Smooth muscle cell (in vitro differentiated cells): ENCODE results near the gene DERL2. TPM values are rescaled to one million over a fixed set of nuclear protein-coding genes. Genes with fewer than 3 reads are reported as not detected.

Experiments
- DNase-seq: peaks from one replicate; lab custom pipeline; 2025; ENCODE audit not compliant: unreplicated experiment; lab: John Stamatoyannopoulos, UW
- H2AFZ ChIP-seq: fragments of 200-600 bp; sonication (generic); 2 replicates; pipeline ENCODE4 v1.6.0; 2016; ENCODE audit warnings: antibody characterized with exemption, low read depth, mild to moderate bottlenecking
- H3F3A ChIP-seq: fragments of 200-600 bp; sonication (generic); 2 replicates; pipeline ENCODE4 v1.6.0; 2017; ENCODE audit warnings: antibody characterized with exemption, low read depth
- H3K27ac ChIP-seq: fragments of 200-600 bp; sonication (generic); 2 replicates; pipeline ENCODE4 v1.5.1; 2016; ENCODE audit warnings: low read depth, mild to moderate bottlenecking
- H3K27me3 ChIP-seq: fragments of 200-600 bp; sonication (generic); 2 replicates; pipeline ENCODE4 v1.6.1; 2016; ENCODE audit warnings: low read depth, mild to moderate bottlenecking
- H3K36me3 ChIP-seq: fragments of 200-600 bp; sonication (generic); 2 replicates; pipeline ENCODE4 v1.5.1; 2016; ENCODE audit warnings: low read depth
- H3K4me1 ChIP-seq: fragments of 200-600 bp; sonication (generic); 2 replicates; pipeline ENCODE4 v1.5.1; 2016; ENCODE audit warnings: low read depth
- H3K4me2 ChIP-seq: fragments of 200-600 bp; sonication (generic); 2 replicates; pipeline ENCODE4 v1.6.0; 2016; ENCODE audit warnings: mild to moderate bottlenecking
- H3K4me3 ChIP-seq: fragments of 200-600 bp; sonication (generic); 2 replicates; pipeline ENCODE4 v1.5.1; 2016; ENCODE audit warnings: mild to moderate bottlenecking
- H3K79me2 ChIP-seq: fragments of 200-600 bp; sonication (generic); 2 replicates; pipeline ENCODE4 v1.6.0; 2016; ENCODE audit warnings: low read depth, mild to moderate bottlenecking
- H3K9ac ChIP-seq: fragments of 200-600 bp; sonication (generic); 2 replicates; pipeline ENCODE4 v1.6.0; 2016; ENCODE audit warnings: low read depth
- H3K9me3 ChIP-seq: fragments of 200-600 bp; sonication (generic); replicated peaks from 2 replicates; pipeline ENCODE4 v1.5.1; 2016; ENCODE audit warnings: low read depth
- H4K20me1 ChIP-seq: fragments of 200-600 bp; sonication (generic); 2 replicates; pipeline ENCODE4 v1.6.0; 2016; ENCODE audit warnings: low read depth
- WGBS: methylation state at CpG from one replicate; pipeline ENCODE4 v1.1.7; 2016; ENCODE audit warnings: low lambda C conversion rate; 5-methylcytosine and 5-hydroxymethylcytosine counted together
- polyA plus RNA-seq: library from polyadenylated mRNA; unstranded; fragments of >200 nt; fragmentation: Nextera tagmentation; extraction: Ambion mirVana; gene quantifications from 2 replicates; pipeline ENCODE4 v1.2.1, GENCODE V29; 2016
- total RNA-seq: library from RNA; depleted of rRNA; stranded (reverse); fragments of >200 nt; gene quantifications from 2 replicates; pipeline ENCODE4 v1.2.3, GENCODE V29; 2014
- TF ChIP-seq, protein P1 (sequence below): fragments of 200-600 bp; sonication (generic); IDR thresholded peaks from 2 replicates; pipeline ENCODE4 v1.5.1; 2017; ENCODE audit warnings: borderline replicate concordance, mild to moderate bottlenecking, antibody characterized with exemption; ENCODE audit not compliant: insufficient read depth, poor library complexity, severe bottlenecking

The DERL2 gene
- total and polyA plus RNA-seq, 2 experiments from 2014 or later: 81.3 to 152 TPM

DNA sequence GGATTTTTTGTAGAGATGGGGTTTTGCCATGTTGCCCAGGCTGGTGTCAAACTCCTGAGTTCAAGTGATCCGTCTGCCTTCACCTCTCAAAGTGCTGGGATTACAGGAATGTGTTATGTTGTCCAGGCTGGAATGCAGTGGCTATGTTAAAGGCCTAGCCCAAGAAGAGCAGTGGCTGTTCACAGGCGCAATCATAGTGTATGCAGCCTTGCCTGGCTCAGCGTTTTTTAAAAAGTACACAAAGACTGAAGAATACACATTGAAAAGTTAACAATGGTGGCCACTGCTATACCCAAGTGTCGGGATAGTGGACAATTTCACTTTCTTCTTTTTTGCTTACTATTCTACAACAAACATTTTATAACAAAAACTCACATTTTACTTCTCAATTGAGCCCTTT is 7.0 kb downstream of the DERL2 start:
- Histone ChIP-seq H3K27me3 (no peaks in the 10 kb centered on the region), H3K4me3 (no peak overlapping the region), H3K4me2 (no peak overlapping the region), H3K9me3 (no peaks in the 10 kb centered on the region), H3F3A (no peaks in the 10 kb centered on the region), H3K79me2 (peaks cover 60% of the 10 kb centered on the region), H3K9ac (no peak overlapping the region), H3K36me3 (peaks cover 23% of the 10 kb centered on the region), H3K27ac (no peak overlapping the region), H2AFZ (no peak overlapping the region), H3K4me1 (no peaks in the 10 kb centered on the region), H4K20me1 (peaks cover 16% of the 10 kb centered on the region)
- no peak for DNase-seq
- WGBS: 96% methylated on average over 4 of the region's 4 CpGs
- TF ChIP-seq, protein P1, sequence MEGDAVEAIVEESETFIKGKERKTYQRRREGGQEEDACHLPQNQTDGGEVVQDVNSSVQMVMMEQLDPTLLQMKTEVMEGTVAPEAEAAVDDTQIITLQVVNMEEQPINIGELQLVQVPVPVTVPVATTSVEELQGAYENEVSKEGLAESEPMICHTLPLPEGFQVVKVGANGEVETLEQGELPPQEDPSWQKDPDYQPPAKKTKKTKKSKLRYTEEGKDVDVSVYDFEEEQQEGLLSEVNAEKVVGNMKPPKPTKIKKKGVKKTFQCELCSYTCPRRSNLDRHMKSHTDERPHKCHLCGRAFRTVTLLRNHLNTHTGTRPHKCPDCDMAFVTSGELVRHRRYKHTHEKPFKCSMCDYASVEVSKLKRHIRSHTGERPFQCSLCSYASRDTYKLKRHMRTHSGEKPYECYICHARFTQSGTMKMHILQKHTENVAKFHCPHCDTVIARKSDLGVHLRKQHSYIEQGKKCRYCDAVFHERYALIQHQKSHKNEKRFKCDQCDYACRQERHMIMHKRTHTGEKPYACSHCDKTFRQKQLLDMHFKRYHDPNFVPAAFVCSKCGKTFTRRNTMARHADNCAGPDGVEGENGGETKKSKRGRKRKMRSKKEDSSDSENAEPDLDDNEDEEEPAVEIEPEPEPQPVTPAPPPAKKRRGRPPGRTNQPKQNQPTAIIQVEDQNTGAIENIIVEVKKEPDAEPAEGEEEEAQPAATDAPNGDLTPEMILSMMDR: no peak

DNA sequence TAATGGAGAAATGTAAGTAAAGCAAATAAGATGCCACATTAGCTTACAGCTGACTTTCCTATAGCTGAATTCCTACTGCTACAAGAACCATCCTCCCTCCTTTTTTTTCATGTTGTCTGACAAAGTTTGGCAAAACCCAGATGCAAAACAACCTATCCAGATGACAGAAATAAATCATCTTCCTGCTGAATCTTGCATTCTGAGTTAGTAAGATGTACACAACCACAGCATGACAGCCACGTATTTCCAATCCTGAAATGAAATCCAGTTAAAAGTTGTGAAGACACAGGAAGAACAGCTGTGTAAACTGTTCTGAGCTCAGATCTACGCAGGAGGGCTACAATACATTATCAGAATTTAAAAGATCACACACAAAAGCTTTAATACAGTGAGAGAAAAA is 12.1 kb downstream of the DERL2 start:
- Histone ChIP-seq H3K9me3 (no peaks in the 10 kb centered on the region), H3K4me3 (no peak overlapping the region), H4K20me1 (peaks cover 13% of the 10 kb centered on the region), H3K27me3 (no peaks in the 10 kb centered on the region), H3K9ac (no peak overlapping the region), H3K4me2 (no peak overlapping the region), H3K27ac (no peak overlapping the region), H2AFZ (no peak overlapping the region), H3K36me3 (peaks cover 27% of the 10 kb centered on the region), H3F3A (peaks cover 16% of the 10 kb centered on the region), H3K4me1 (no peaks in the 10 kb centered on the region), H3K79me2 (peaks cover 15% of the 10 kb centered on the region)
- TF ChIP-seq, protein P1: no peak
- no peak for DNase-seq
- 100% methylated on average over 2 of the region's 2 CpGs for WGBS

DNA sequence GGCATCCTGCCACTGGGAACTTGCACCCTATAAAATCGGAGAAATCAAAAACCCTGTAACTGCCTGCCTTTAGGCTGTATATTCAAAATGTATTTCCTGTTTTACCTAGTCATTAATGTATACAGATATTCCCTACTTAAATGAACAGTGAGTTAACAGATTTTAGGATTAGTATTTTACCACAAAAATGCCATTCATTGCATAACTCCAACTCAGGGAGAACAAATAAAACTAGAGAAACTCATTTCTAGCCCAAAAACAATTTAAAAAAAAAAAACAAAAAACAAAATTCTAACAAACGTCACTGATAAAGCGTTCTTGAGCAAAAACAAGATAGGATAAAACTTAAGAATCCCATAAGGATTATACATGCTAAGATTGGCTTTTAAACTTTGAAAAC is 13.5 kb downstream of the DERL2 start:
- DNase-seq: no peak
- Histone ChIP-seq H3F3A (peaks cover 16% of the 10 kb centered on the region), H2AFZ (no peak overlapping the region), H3K79me2 (peaks cover 4% of the 10 kb centered on the region), H3K36me3 (peaks cover 13% of the 10 kb centered on the region), H3K27ac (no peak overlapping the region), H3K9ac (no peak overlapping the region), H3K4me1 (no peaks in the 10 kb centered on the region), H3K9me3 (no peaks in the 10 kb centered on the region), H3K27me3 (no peaks in the 10 kb centered on the region), H4K20me1 (peaks cover 7% of the 10 kb centered on the region), H3K4me3 (no peak overlapping the region), H3K4me2 (no peak overlapping the region)
- WGBS: 85% methylated on average over 3 of the region's 3 CpGs
- TF ChIP-seq, protein P1: no peak

DNA sequence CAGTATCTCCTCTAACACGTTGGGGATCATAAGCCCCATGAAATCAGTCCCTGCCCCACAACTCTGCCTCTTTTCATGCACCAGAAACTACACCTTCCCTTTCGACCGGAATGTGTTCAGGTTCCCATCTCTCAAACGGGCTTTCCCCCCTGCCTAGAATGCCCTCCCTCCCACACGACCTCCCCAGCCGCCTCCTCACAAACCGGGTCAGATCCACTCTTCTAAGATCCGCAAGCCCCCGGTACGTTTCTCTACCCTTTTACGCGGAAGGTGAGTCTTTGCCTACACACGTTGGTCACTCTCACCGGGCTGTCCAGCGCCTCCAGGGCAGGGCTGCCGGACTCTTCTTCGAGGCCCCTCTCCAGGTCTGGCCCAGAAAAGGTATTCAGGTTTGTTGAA is 17.9 kb downstream of the DERL2 start:
- Histone ChIP-seq H3K4me1 (peaks cover 7% of the 10 kb centered on the region), H3K79me2 (peaks cover 46% of the 10 kb centered on the region), H3K27me3 (no peaks in the 10 kb centered on the region), H3K36me3 (peaks cover 4% of the 10 kb centered on the region), H3K9me3 (no peaks in the 10 kb centered on the region), H2AFZ (peak overlapping the region; percentile 83), H3K4me3 (peak overlapping the region; percentile 81), H3K27ac (peak overlapping the region; percentile 56), H3F3A (peaks cover 16% of the 10 kb centered on the region), H3K9ac (peak overlapping the region; percentile 65), H3K4me2 (peak overlapping the region; percentile 97), H4K20me1 (no peaks in the 10 kb centered on the region)
- DNase-seq: no peak
- TF ChIP-seq, protein P1: no peak
- WGBS: 2% methylated on average over 17 of the region's 17 CpGs
